HG03039 (cell line): ENCODE results near the gene LGALS1.
"Not testable (repeated sequence)": the region's sequence is repeated elsewhere in the genome, so short reads cannot be mapped to it uniquely, and the experiment has no call there.

Source experiments
- ATAC-seq: cut with Tn5 transposase; IDR thresholded peaks from one replicate; pipeline ENCODE4 v1.9.1; 2021; ENCODE audit warnings: mild to moderate bottlenecking, moderate library complexity; ENCODE audit not compliant: unreplicated experiment

LGALS1 gene

GRCh38 chr22:37716708-37717107 lies 41.3 kb downstream of the LGALS1 start:
- no peak for ATAC-seq

- not testable (repeated sequence) for ATAC-seq
These were observed 41.8 kb downstream of the LGALS1 start for GRCh38 chr22:37717235-37717634.

GRCh38 chr22:37717746-37718305 lies 42.4 kb downstream of the LGALS1 start:
- ATAC-seq: not testable (repeated sequence)

GRCh38 chr22:37725551-37726240 lies 50.3 kb downstream of the LGALS1 start:
- no peak for ATAC-seq

GRCh38 chr22:37726241-37726887 lies 50.9 kb downstream of the LGALS1 start:
- no peak for ATAC-seq

GRCh38 chr22:37728620-37729019 lies 53.2 kb downstream of the LGALS1 start:
- no peak for ATAC-seq
